MM.1S (cell line): ENCODE data around the gene RXFP4.

ENCODE experiments used
- CTCF ChIP-seq: fragments of 300-600 bp; sonication (generic); IDR thresholded peaks from 2 replicates; pipeline ENCODE4 v1.5.1; 2016; ENCODE audit warnings: antibody characterized with exemption, low read length, mixed read lengths
- EZH2 ChIP-seq: fragments of 300-600 bp; sonication (generic); optimal IDR thresholded peaks from 2 replicates; pipeline ENCODE3; 2017; ENCODE audit warnings: low read depth, mild to moderate bottlenecking, antibody characterized with exemption, low read length, mixed read lengths
- EZH2phosphoT487 ChIP-seq: fragments of 300-600 bp; sonication (generic); IDR thresholded peaks from 2 replicates; pipeline ENCODE4 v1.6.1; 2018; ENCODE audit warnings: antibody characterized with exemption, low read length

- TF ChIP-seq CTCF (no peak), EZH2 (no peak), EZH2phosphoT487 (no peak)
Measured at GRCh38 chr1:155973723-155974122, 32.3 kb downstream of the RXFP4 start.
